Measurements from ENCODE around the gene FBN2. TPM values are rescaled to one million over a fixed set of nuclear protein-coding genes. Genes with fewer than 3 reads are reported as not detected.

Gene FBN2
- total RNA-seq, 1 donor from 2014 or later = 244 TPM

DNA sequence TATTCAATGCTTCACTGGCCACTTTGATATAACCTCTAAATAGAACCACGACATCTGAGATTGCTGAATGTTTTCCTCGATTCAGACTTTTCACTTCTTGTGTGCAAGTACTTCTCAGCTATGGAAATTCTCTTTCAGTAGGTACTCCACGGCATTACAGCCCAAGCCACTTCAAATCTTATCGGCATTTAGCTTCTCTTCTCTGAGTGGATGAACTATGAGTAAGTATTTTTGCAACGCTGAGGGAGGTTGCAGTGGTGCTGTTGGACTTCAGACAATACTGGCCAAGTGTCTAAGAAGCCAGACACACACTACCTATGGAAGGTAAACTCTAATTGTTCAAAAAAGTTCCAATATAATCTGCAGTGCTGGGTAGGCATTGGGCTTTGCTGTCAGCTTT is 60.1 kb downstream of the FBN2 start:
- H3K27ac Mint-ChIP-seq = no peak overlapping the region
- no peaks in the 10 kb centered on the region for H3K9me3 Mint-ChIP-seq
- peaks cover 1% of the 10 kb centered on the region for H3K36me3 Mint-ChIP-seq
- no peaks in the 10 kb centered on the region for H3K27me3 Mint-ChIP-seq (ENCODE audit: low read depth)
- TF ChIP-seq, protein P1, sequence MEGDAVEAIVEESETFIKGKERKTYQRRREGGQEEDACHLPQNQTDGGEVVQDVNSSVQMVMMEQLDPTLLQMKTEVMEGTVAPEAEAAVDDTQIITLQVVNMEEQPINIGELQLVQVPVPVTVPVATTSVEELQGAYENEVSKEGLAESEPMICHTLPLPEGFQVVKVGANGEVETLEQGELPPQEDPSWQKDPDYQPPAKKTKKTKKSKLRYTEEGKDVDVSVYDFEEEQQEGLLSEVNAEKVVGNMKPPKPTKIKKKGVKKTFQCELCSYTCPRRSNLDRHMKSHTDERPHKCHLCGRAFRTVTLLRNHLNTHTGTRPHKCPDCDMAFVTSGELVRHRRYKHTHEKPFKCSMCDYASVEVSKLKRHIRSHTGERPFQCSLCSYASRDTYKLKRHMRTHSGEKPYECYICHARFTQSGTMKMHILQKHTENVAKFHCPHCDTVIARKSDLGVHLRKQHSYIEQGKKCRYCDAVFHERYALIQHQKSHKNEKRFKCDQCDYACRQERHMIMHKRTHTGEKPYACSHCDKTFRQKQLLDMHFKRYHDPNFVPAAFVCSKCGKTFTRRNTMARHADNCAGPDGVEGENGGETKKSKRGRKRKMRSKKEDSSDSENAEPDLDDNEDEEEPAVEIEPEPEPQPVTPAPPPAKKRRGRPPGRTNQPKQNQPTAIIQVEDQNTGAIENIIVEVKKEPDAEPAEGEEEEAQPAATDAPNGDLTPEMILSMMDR (IDR thresholded peaks at IDR 0.05; ENCODE audit: unreplicated experiment) = no peak
- DNase-seq (ENCODE audit: low spot score in 2 of 2, unreplicated experiment in 2 of 2) = no peak
- peaks cover 39% of the 10 kb centered on the region for H3K4me1 Mint-ChIP-seq
- H3K4me3 Mint-ChIP-seq = no peak overlapping the region

DNA sequence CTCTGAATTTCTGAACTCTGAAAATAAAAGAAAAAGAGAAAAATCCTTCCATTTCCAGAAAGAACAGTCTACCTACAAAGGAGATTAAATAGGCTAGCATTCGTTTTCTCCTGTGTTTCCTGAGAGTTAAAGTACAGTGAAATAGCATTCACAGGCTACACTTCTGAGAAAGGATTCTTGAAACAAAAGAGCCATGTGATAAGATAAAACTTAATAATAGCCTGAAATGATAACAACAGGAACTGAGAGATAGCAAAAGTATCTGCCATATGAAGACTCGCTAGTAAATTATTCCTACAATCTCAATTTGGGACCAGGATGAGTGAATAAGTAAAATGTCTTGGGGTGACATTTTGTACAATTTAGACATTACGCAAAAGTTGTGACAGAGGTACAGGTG is 62.4 kb downstream of the FBN2 start:
- Mint-ChIP-seq H3K36me3 (peaks cover 1% of the 10 kb centered on the region), H3K27me3 (ENCODE audit: low read depth) (no peaks in the 10 kb centered on the region), H3K9me3 (no peaks in the 10 kb centered on the region), H3K4me3 (no peak overlapping the region), H3K4me1 (peaks cover 31% of the 10 kb centered on the region), H3K27ac (no peak overlapping the region)
- TF ChIP-seq, protein P1 (IDR thresholded peaks at IDR 0.05; ENCODE audit: unreplicated experiment) = no peak
- no peak for DNase-seq (ENCODE audit: low spot score in 2 of 2, unreplicated experiment in 2 of 2)

DNA sequence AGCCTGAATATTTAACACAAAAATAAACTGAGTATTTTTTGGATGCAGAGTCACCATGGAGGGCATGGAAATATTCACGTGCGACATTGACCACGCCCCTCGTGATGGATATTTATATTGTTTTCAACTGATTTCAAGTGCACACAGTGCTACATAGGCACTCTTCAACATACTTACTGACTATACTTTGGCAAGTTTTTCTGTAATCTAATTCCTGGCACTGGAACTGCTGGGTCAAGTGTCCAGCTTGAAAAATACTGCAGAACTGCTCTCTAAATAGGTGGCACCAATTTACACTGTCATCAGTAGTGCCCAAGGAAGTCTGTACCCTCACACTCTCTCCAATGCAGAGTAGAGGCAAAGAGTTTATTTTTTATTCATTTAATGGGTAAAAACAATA is 65.1 kb downstream of the FBN2 start:
- DNase-seq (ENCODE audit: low spot score in 2 of 2, unreplicated experiment in 2 of 2) = no peak
- Mint-ChIP-seq H3K36me3 (peaks cover 23% of the 10 kb centered on the region), H3K4me1 (peaks cover 25% of the 10 kb centered on the region), H3K27me3 (ENCODE audit: low read depth) (no peaks in the 10 kb centered on the region), H3K9me3 (peaks cover 4% of the 10 kb centered on the region), H3K27ac (no peak overlapping the region), H3K4me3 (no peak overlapping the region)
- TF ChIP-seq, protein P1 (IDR thresholded peaks at IDR 0.05; ENCODE audit: unreplicated experiment) = no peak

DNA sequence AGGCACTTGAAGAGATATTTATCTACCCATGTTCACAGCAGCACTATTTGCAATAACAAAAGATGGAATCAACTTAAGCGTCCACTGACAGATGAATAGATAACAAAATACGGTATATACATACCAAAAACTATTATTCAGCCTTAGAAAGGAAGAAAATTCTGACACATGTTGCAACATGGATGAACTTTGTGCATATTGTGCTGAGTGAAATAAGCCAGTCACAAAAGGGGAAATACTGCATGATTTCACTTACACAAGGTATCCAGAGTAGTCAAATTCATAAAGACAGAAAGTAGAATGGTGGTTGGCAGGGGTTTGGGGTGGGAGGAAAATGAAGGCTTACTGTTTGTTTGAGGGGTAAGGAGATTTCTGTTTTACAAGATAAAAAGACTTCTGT is 66.0 kb downstream of the FBN2 start:
- Mint-ChIP-seq H3K4me1 (peaks cover 21% of the 10 kb centered on the region), H3K36me3 (peaks cover 25% of the 10 kb centered on the region), H3K27me3 (ENCODE audit: low read depth) (no peaks in the 10 kb centered on the region), H3K4me3 (no peak overlapping the region), H3K27ac (no peak overlapping the region), H3K9me3 (peaks cover 4% of the 10 kb centered on the region)
- DNase-seq (ENCODE audit: low spot score in 2 of 2, unreplicated experiment in 2 of 2) = no peak
- TF ChIP-seq, protein P1 (IDR thresholded peaks at IDR 0.05; ENCODE audit: unreplicated experiment) = no peak

DNA sequence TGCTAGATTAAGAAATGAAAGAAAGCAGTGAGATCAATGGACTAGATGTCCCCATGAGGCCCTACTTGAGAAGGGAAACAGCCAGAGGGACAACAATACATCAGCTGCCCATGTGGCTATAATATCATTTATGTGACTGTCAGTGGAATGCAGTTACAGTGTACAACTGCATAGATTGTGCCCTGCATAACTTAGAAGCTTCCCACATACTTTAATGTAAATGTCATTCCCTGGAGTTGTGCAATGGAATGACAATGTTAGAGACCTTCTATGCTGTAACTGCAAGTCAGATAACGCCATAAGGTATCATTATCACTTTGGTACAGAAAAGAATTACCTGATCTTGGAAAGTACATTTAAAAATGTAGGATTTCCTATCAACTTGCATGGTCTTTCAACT is 67.4 kb downstream of the FBN2 start:
- Mint-ChIP-seq H3K36me3 (peaks cover 23% of the 10 kb centered on the region), H3K9me3 (peaks cover 4% of the 10 kb centered on the region), H3K27ac (peak overlapping the region; percentile 5), H3K4me3 (no peak overlapping the region), H3K27me3 (ENCODE audit: low read depth) (no peaks in the 10 kb centered on the region), H3K4me1 (peaks cover 23% of the 10 kb centered on the region)
- TF ChIP-seq, protein P1 (IDR thresholded peaks at IDR 0.05; ENCODE audit: unreplicated experiment) = no peak
- no peak for DNase-seq (ENCODE audit: low spot score in 2 of 2, unreplicated experiment in 2 of 2)

DNA sequence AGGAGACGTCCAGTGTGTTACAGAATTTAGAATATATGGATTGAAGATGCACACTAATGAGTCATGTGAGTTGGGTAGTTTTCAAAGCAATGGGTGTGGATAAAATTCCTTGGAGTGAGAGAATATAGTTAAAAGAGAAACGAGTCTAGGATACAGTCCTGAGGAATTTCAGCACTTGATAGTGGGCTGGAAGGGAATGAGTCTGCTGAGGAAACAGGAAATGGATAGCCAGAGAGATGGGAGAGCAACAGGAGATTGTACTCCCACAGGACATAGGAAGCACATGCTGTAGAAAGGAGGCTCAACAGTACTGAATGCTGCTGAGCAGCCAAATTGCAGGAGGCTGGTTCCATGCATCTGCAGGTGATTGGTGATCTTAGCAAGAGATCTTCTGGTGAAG is 68.1 kb downstream of the FBN2 start:
- Mint-ChIP-seq H3K4me1 (peaks cover 21% of the 10 kb centered on the region), H3K4me3 (no peak overlapping the region)
- DNase-seq (ENCODE audit: low spot score in 2 of 2, unreplicated experiment in 2 of 2) = no peak

More for the DNA sequence above, 68.1 kb downstream of the FBN2 start:
- TF ChIP-seq, protein P1 (IDR thresholded peaks at IDR 0.05; ENCODE audit: unreplicated experiment) = no peak
- Mint-ChIP-seq H3K9me3 (peaks cover 4% of the 10 kb centered on the region), H3K27me3 (ENCODE audit: low read depth) (no peaks in the 10 kb centered on the region), H3K36me3 (peaks cover 25% of the 10 kb centered on the region), H3K27ac (peak overlapping the region; percentile 40)
